ENCODE results near the gene IGFN1.

Gene IGFN1

DNA sequence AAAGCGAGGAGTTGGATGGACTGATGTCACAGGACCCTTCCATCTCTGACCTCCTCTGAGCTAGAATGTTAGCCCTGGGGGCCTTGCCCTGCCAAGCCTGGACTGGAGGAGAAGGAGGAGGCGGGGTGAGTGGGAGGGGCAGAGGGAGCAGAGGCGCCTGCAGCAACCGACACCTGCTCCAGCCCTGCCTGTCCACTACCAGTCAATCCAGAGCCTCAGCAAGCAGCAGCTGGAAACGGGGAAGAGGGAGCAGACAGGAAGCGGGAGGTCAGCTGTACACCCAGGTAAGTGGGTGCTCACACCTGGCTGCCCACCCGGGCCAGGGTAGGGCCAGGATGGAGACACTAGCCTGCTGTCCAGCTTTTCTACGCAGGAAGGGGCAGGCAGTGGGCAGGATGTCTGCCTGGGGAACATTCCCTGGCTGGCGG lies at the start of gene IGFN1:
TSS of gene IGFN1 (plus strand) at position 201 of the 428 bp plus-strand sequence. CDS start 2,470 bp downstream, outside the sequence.
- no peak within 1 kb of the TSS for H3K4me3 ChIP-seq (ENCODE audit: low read length)
- TF ChIP-seq, protein P1, sequence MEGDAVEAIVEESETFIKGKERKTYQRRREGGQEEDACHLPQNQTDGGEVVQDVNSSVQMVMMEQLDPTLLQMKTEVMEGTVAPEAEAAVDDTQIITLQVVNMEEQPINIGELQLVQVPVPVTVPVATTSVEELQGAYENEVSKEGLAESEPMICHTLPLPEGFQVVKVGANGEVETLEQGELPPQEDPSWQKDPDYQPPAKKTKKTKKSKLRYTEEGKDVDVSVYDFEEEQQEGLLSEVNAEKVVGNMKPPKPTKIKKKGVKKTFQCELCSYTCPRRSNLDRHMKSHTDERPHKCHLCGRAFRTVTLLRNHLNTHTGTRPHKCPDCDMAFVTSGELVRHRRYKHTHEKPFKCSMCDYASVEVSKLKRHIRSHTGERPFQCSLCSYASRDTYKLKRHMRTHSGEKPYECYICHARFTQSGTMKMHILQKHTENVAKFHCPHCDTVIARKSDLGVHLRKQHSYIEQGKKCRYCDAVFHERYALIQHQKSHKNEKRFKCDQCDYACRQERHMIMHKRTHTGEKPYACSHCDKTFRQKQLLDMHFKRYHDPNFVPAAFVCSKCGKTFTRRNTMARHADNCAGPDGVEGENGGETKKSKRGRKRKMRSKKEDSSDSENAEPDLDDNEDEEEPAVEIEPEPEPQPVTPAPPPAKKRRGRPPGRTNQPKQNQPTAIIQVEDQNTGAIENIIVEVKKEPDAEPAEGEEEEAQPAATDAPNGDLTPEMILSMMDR (conservative IDR thresholded peaks at IDR 0.05; ENCODE audit: low read length): no peak
- DNase-seq (ENCODE audit: low read depth): no peak

DNA sequence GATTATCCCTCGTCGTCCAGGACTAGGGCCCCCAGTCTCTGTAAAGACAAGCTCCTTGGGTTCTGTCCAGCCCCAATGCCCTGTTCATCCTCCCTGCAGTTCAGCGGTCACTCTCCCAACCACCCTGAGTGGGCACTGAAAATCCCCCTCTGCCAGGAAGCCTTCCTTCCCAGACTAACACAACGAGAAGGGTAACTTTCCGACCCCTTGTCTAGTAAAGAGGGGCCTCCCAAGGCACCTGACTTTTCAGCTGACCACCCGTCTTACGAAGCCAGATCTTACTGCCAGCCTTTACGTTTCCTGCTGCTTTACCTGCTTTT lies 49.7 kb upstream of the IGFN1 start:
- TF ChIP-seq, protein P1 (conservative IDR thresholded peaks at IDR 0.05; ENCODE audit: low read length): no peak
- no peak overlapping the region for H3K4me3 ChIP-seq (ENCODE audit: low read length)
- DNase-seq (ENCODE audit: low read depth): no peak

DNA sequence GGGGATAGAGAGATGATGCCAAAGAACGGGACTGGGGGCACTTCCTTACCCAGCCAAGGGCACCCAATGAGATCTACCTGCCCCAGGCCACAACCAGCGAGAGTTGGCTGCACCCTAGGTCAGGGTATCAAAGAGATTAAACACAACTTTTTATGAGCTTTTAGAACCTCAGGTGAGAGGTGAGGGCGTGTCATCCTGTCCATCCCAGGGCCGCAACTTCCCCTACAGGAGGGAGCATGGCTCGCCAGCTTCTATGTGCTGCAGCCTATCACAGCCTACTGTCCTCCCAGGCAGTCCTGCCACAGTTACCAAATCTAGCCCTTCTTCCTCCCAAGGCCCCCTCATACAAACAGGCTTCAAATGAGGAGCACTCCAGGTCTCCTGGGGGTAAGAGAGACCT lies 49.2 kb upstream of the IGFN1 start:
- TF ChIP-seq, protein P1 (conservative IDR thresholded peaks at IDR 0.05; ENCODE audit: low read length): no peak
- no peak overlapping the region for H3K4me3 ChIP-seq (ENCODE audit: low read length)
- DNase-seq (ENCODE audit: low read depth): no peak

DNA sequence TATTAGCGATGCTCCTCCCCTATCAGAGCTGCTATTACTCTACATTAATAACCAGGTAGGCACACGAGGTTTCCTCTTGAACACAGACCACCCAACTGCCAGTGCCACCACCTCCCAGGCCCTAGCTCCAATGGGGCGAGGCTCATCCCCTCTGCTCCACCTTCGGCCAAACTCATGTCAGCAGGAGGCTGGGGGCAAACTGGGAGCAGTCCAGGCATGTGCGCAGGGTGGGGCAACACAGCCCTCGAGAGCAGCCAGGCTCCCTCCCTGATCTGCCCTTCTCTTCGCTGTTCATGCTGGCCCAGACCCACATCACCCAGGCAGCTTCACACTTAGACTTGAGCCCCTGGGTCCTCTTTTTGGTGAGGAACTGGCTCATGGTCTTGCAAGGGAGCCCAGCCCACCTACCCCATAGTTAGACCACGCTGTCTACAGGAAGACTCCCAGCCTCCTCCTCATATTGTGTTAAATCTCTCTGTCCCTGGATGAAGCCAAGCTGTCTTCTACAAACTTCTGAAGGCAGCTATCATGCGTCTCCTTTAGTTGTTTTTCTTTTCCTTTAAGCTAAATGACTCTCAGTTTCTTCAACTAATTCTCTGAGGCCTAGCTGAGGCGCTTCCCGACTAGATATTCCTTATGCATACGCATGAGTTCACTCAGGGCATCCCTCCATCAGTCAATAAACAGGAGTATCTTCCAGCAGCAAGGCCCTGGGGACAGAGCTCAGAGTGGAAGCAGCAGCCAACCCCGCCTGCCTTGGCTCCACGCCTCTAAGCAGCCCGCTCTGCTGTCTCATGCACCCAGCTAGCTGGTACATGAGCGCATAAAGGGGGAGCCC lies 48.4 kb upstream of the IGFN1 start:
- peak; percentile 17 for DNase-seq (ENCODE audit: low read depth)
- TF ChIP-seq, protein P1 (conservative IDR thresholded peaks at IDR 0.05; ENCODE audit: low read length): no peak

DNA sequence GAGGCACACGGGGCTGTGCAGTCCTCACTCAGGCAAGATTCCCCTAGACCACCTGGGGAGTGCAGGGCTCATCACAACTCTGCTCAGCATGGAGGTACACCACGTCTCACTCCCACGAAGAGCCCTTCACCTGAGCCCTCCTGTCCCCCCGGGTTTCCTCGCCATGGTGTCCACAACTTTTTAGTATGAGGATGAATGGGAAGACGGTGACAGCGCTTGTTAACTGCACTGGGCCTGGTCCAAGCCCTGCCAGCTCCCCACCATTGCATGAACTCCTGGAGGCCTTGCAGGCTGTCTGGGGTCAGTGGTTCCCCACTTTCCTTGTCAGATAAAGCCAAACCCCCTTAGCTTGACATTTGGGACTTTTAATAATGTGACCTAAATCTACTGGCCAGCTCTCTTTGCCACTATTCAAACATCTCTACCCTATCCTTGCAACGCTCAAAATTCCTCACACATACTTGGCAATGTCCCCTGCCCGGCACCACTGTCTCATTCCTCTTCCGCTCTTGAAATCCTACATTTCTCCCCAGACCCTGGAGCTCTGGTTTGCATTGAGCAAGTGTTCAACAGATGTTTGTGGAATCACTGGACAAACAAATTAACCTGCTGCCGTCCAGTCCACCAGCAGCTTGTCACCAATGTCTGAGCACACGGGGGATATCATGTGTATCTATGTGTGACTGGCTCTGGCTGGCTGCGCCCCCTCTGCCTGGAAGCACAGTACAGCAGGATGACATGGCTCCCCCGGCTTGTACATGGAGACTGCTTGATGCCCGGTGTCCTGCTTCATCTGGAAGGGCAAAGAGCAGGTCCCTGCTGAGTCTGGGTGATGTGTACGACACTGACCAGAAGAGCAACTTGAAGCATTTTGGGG lies 47.5 kb upstream of the IGFN1 start:
- peak; percentile 78 for DNase-seq (ENCODE audit: low read depth)
- H3K4me3 ChIP-seq (ENCODE audit: low read length): no peak overlapping the region
- TF ChIP-seq, protein P1 (conservative IDR thresholded peaks at IDR 0.05; ENCODE audit: low read length): no peak

More for the DNA sequence above, 48.4 kb upstream of the IGFN1 start:
- H3K4me3 ChIP-seq (ENCODE audit: low read length): no peak overlapping the region

DNA sequence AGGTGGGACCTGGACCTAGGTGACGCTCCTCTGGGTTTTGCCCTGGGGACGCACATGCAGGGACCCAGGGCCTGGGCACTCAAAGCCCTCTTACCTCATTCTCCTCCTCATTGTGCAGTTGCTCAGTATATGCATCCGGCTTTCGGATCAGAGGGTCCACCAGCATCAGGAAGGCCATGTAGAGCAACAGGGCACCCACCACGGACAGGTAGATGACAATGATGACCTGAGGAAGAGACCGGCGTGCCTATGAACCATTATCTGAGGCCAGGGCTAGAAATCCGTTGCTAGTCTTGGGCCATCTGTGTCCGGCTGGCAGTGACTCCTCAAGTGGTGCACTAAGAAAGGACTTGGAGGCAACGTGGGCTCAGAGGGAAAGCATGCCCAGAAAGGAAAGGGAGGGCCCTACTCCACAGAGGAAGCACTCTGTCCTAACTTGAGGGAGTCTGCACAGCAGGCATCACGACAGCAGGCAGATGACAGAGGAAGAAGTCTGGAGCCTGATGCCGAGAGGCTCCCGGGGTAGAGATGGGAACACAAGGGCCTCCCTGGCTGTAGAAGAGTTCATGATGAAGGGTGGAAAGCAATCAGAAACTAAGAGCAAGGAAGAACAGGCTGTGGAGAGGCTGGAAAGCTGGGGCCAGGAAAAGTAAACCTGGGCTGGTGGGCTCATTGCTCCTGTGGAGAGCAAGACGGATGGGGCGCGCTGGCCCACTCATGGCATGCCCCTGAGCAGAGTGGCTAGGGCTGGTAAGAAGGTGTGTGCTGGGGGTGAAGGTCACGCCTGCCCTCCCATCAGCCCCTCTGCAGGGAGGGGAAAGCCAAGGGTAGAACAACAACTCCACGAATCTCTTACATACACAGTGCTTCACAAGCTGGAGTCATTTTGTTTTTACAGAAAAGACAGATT lies 46.6 kb upstream of the IGFN1 start:
- no peak for DNase-seq (ENCODE audit: low read depth)
- TF ChIP-seq, protein P1 (conservative IDR thresholded peaks at IDR 0.05; ENCODE audit: low read length): no peak
- no peak overlapping the region for H3K4me3 ChIP-seq (ENCODE audit: low read length)
